ENCODE results near the gene WDTC1. TPM values are rescaled to one million over a fixed set of nuclear protein-coding genes. Genes with fewer than 3 reads are reported as not detected.
"Not testable (repeated sequence)": the region's sequence is repeated elsewhere in the genome, so short reads cannot be mapped to it uniquely, and the experiment has no call there.

The WDTC1 gene
- total and polyA plus RNA-seq, 7 donors, result 10.8 to 66.1 (median 55.6) TPM

GRCh38 chr1:27233667-27234048 is 774 bp upstream of the WDTC1 start:
- Histone ChIP-seq H3K27me3 (ENCODE audit: insufficient read depth in 3 of 3, low read length in 2 of 3) (no peaks in the 10 kb centered on the region), H3K36me3 (ENCODE audit: insufficient read depth in 1 of 2, low read depth in 1 of 2) (no peaks in the 10 kb centered on the region), H3K4me3 (peak overlapping the region; percentile 98), H3K27ac (peak overlapping the region; percentile 91), H3K4me1 (peaks cover 27% of the 10 kb centered on the region), H3K9me3 (no peaks in the 10 kb centered on the region)
- WGBS, 3 donors, result 66 to 70% (median 68%) methylated on average over 9 of the region's 9 CpGs
- no peak for TF ChIP-seq CTCF (IDR thresholded peaks at IDR 0.05)
- DNase-seq (no peak), ATAC-seq (peak in 1 of 4 donors; percentile 1)
- intact Hi-C loops (cut with DNase I), result no loop called here

DNA sequence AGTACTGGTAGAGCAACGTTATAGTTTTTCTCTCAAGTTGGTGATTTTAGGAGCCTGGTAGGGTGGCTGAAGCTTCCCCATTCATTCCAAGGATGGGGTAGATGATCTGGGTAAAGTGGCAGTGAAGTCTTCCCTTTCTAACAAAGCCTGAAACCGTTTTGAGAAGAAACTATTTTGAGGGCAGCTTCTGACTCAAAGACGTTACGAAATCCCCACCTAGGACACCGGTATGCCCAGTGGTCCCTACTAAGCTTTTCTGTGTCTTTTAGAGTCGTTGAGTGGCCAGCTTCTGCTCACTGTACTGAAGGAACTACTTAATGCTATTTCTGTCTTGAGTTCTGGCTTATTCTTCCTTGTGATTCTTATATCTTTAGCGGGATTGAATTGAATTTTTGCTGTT is 1.4 kb downstream of the WDTC1 start:
- DNase-seq (no peak), ATAC-seq (no peak)
- Histone ChIP-seq H3K4me1 (peaks cover 28% of the 10 kb centered on the region), H3K36me3 (ENCODE audit: insufficient read depth in 1 of 2, low read depth in 1 of 2) (no peaks in the 10 kb centered on the region), H3K27ac (peak overlapping the region; percentile 91), H3K4me3 (peak overlapping the region; percentile 98), H3K9me3 (no peaks in the 10 kb centered on the region), H3K27me3 (ENCODE audit: insufficient read depth in 3 of 3, low read length in 2 of 3) (no peaks in the 10 kb centered on the region)
- no peak for TF ChIP-seq CTCF (IDR thresholded peaks at IDR 0.05)
- 33 to 42% (median 37%) methylated on average over 7 of the region's 7 CpGs for WGBS, 3 donors
- intact Hi-C loops (cut with DNase I), result loop anchor here in 1 of 2 donors (5.0 kb wide), 1 partner anchor 79 kb away; the partner anchor contains the start of gene SLC9A1

- H3K27me3 ChIP-seq (ENCODE audit: insufficient read depth in 3 of 3, low read length in 2 of 3), result no peaks in the 10 kb centered on the region
- no peak overlapping the region for H3K27ac ChIP-seq
- no peak overlapping the region for H3K4me3 ChIP-seq
- 83 to 86% (median 85%) methylated on average over 4 of the region's 4 CpGs for WGBS, 3 donors
- H3K9me3 ChIP-seq, result no peaks in the 10 kb centered on the region
- H3K4me1 ChIP-seq, result peaks cover 35% of the 10 kb centered on the region
- no peak for TF ChIP-seq CTCF (IDR thresholded peaks at IDR 0.05)
- ATAC-seq, result no peak
- no peak for DNase-seq
- intact Hi-C loops (cut with DNase I), result loop anchor here in 1 of 2 donors (5.0 kb wide), 1 partner anchor 80 kb away; the partner anchor contains the start of gene SLC9A1
- H3K36me3 ChIP-seq (ENCODE audit: insufficient read depth in 1 of 2, low read depth in 1 of 2), result no peaks in the 10 kb centered on the region
Observed at GRCh38 chr1:27237112-27237511, 2.7 kb downstream of the WDTC1 start.

- ATAC-seq (no peak), DNase-seq (no peak)
- H3K36me3 ChIP-seq (ENCODE audit: insufficient read depth in 1 of 2, low read depth in 1 of 2), result no peaks in the 10 kb centered on the region
- no peaks in the 10 kb centered on the region for H3K9me3 ChIP-seq
- H3K27ac ChIP-seq, result no peak overlapping the region
- intact Hi-C loops (cut with DNase I), result loop anchor here in 1 of 2 donors (5.0 kb wide), 1 partner anchor 81 kb away; the partner anchor contains the start of gene SLC9A1
- H3K4me1 ChIP-seq, result peaks cover 35% of the 10 kb centered on the region
- TF ChIP-seq CTCF (IDR thresholded peaks at IDR 0.05), result no peak
- H3K4me3 ChIP-seq, result no peak overlapping the region
- H3K27me3 ChIP-seq (ENCODE audit: insufficient read depth in 3 of 3, low read length in 2 of 3), result no peaks in the 10 kb centered on the region
Observed at GRCh38 chr1:27238032-27238431, 3.6 kb downstream of the WDTC1 start.

DNA sequence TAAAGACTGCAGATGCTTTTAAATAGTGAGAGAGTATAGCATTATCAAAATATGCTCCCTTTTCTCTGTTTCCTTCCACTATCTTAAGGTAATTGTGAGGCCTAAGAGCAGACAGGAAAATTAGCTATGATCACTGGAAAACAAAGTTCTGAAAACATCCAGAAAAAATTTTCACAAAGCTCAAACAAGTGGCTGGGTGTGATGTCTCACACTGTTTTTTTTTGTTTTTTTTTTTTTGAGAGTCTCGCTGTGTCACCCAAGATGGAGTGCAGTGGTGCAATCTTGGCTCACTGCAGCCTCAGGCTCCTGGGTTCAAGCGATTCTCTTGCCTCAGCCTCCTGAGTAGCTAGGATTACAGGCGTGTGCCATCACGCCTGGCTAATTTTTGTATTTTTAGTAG is 7.2 kb downstream of the WDTC1 start:
- H3K36me3 ChIP-seq (ENCODE audit: insufficient read depth in 1 of 2, low read depth in 1 of 2), result no peaks in the 10 kb centered on the region
- no peak overlapping the region for H3K4me3 ChIP-seq
- H3K9me3 ChIP-seq, result no peaks in the 10 kb centered on the region
- no peak for DNase-seq
- WGBS, 3 donors, result 90 to 95% (median 93%) methylated on average over 4 of the region's 4 CpGs
- TF ChIP-seq CTCF (IDR thresholded peaks at IDR 0.05), result no peak
- peaks cover 22% of the 10 kb centered on the region for H3K4me1 ChIP-seq
- no peak overlapping the region for H3K27ac ChIP-seq
- no peak for ATAC-seq
- H3K27me3 ChIP-seq (ENCODE audit: insufficient read depth in 3 of 3, low read length in 2 of 3), result no peaks in the 10 kb centered on the region
- intact Hi-C loops (cut with DNase I), result no loop called here

DNA sequence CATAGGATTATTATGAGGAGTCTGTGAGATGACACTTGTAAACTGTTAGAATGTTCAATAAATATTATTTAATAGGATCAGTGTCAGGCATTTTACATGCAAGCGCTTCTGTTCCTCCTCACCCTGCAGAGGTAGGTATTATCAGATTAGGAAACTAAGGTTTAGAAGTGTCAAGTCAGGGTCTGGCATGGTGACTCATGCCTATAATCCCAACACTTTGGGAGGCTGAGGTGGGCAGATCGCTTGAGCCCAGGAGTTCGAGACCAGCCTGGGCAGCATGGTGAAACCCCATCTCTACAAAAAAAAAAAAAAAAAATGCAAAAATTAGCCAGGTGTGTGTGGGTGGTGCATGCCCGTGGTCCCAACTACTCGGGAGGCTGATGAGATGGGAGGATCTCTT is 9.2 kb downstream of the WDTC1 start:
- H3K27ac ChIP-seq; H3K4me3 ChIP-seq; H3K4me1 ChIP-seq; H3K27me3 ChIP-seq (ENCODE audit: insufficient read depth in 3 of 3, low read length in 2 of 3); intact Hi-C loops (cut with DNase I); ATAC-seq; DNase-seq; H3K9me3 ChIP-seq; H3K36me3 ChIP-seq (ENCODE audit: insufficient read depth in 1 of 2, low read depth in 1 of 2): not testable (repeated sequence)
- WGBS, 3 donors, result 86 to 94% (median 92%) methylated on average over 5 of the region's 5 CpGs

Data from psoas muscle (tissue), 8 donors.